DMS 273 (cell line): Measurements from ENCODE around the gene HS3ST1.

Experiments
- DNase-seq: peaks from one replicate; lab custom pipeline; 2025; ENCODE audit not compliant: unreplicated experiment; lab: John Stamatoyannopoulos, UW

Gene HS3ST1

DNA sequence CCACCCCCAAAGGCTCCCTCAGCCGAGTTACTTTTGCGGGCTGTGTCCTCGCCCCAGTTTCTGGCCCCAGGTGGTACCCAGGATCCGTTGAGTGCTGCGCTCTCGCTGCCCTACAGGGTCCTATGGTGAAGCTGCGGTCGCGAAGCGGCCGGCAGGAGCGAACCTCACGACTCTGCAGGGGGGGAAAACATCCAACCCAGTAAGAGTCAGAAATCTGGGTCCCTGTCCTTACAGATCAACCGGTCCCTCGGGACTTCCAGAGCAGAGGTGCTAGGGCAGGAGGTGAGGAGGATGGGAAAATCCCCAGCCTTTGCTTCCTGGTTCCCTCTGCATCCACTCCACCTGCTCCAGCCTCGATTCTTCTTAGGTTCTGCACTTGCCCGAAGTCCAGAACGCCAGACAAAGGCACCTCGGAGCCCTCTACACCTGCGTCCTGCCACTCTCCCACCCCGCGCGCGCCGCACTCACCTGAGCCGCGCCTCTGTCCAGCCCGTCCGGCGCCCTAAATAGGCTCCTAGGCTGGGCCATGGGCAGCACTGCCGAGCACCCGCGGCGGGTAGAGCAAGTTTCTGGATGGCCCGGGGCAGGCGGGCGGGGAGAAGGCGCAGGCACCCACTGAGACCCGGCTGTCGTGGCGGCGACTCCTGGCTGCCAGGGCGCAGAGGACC is at the start of gene HS3ST1:
TSS of gene HS3ST1 (minus strand) at position 664 of the 668 bp plus-strand sequence. CDS start 28,889 bp downstream, outside the sequence.
- DNase-seq: peak; percentile 49

DNA sequence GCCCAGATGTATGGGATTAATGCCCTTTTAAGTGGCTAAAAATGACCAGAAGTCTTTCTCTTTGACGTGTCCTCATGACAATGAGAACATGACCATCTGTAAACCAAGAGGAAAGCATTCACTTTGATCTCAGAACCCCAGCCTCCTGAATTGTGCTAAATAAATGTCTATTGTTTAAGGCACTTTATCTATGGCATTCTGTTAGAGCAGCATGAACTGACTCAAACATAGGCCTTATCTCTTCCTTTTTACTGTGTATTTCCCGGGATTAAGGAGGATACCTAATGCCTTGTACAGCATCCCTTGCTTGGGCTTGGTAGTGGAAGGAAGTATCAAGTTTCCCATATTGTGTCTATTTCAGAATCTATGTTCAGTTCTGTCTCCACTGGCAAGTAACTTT is 47.2 kb upstream of the HS3ST1 start:
- DNase-seq: no peak

DNA sequence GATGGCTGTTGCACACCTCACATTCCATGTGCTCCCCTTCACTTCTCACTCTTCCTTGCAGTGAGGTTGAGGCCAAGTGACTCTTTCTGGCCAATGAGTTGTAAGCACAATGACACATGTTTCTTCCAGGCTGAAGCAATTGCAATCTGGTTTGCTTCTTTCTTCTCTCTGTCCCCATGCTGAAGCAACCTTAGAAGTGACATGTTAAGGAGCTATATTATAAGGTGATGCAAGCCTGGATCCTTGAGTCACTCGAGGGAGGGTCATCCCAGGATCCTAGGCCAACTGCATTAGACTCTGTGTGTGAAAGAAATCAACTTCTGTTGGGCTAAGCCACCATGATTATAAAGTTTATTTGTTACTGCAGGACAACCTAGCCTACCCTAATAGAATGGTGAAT is 45.5 kb upstream of the HS3ST1 start:
- DNase-seq: no peak

DNA sequence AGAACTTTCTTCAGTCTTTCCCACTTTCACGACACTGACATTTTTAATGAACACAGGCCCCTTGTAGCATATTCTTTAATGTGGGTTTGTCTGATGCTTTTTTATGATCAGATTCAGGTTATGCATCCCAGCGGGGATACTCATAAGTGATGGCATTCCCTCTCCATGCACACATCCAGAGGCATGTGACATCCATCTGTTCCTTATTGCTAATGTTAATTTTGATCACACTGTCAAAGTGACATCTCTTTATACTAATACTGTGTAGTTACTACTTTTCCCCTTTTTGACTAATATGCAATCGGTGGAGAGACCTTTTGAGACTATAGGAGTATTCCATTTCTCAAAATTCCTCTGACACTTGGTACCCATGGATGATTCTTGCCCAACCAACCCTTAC is 43.8 kb upstream of the HS3ST1 start:
- no peak for DNase-seq

DNA sequence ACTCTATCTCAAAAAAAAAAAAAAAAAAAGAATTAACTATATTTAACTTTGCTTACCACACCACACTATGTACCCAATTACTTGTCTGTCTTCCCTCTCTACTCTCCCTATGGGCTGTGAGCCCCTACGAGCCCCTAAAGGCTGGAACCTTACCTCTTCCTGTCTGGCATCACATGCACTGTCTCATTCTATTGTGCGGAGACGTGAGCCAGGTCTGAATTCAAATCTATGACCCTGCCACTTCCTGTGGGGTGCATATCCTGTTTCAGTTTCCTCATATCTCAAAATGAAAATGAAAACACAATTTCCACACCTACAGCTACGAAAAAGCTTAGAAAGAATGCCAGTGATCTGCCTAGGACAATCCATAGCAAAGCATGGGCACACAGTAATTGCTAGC is 42.9 kb upstream of the HS3ST1 start:
- DNase-seq: no peak

DNA sequence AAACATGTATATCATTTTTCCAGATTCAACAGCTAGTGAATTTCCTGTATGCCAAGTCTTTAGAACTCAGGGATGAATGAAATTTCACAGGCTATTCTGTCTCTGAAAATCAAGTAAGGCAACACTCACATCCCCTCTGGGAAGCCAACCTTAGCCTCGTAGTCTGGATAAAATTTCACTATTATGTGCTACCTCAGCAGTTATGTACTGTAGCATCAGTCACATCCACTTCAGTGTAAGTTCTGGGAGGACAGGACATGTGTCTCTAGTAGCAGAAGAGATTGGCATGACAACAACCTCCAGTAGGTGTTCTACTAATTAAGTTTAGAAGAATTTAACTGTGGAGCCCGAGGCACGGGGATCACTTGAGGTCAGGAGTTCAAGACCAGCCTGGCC is 42.4 kb upstream of the HS3ST1 start:
- DNase-seq: no peak

DNA sequence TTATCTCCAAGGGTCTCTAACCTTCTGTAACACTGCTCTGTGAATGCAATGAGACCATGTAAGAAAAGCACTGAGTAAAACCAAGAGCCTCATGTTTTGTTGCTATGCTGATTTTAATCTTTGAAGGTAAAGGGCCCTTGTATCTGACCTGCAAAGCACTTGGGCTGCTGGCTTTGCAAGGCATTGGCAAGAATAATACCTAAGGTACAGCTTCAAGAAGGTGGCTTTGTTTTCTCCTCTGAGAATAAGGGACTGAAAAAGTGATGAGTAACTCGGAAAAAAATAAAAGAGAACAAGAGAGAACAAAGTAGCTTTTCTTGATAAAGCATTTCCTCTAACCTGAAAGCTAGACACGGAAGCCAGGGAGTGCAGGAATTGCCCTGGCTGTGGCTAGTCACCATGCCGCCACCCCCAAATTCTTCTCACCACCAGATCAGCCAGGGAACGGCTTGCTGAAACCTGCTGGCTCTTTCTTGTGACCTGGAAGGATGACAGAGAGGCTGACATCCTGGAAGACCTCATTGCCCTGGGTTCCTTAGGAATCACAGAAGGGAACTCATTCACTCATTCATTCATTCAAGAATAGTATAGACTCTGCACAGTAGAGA is 41.8 kb upstream of the HS3ST1 start:
- DNase-seq: no peak

DNA sequence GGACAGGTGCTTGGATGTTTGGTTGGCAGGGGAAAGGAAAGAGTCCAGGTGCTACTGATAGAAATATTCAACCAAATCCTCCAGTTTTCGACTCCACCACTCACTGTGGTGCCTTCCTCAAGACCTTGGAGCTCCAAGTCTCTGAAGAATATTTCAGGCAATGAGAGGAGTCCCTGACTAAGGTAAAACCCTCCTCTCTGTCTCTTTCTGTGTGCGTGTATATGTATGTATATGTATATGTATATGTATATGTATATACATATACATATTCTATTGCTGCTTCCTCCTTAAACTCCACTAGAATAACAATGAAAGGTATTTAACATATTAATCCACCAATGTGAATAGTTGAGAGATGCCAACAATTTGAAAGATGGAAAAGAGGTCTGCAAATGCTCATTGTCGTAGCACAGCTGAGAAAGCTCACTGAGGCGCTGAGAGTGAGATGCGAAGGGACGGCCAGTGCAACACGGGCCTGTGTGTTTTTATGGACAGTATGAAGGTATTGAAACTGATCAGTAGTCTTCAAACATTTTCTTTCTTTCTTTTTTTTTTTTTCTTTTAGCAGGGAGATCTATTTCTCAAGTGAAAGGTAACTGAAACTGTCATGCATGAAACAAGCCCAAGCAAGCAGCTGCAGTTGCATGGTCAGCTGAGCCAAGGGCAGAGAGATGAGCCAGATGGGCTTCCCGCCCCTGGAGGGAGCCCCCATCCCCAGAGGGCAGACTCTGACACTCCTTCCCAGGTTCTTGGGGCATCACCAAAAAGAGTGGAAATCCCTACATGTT is 41.1 kb upstream of the HS3ST1 start:
- peak; percentile 5 for DNase-seq

DNA sequence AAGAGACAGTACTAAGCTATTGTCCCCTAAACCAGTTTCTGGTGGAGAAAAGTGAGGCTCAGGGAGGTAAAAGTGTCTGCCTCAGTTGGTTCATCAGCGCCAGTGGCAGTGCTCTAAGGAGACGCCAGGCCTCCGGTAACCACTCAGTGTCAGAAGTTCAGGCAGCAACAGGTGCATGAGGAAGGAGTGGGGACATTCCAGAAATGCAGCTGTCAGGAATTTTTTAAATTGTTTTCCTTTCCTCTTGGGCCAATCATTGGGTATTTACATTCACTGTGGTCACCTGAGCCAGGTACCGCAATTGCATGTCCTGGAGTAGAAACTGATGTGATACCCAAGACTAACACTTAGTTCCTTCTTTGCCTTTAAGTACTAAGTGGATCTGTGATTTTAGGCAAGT is 40.2 kb upstream of the HS3ST1 start:
- no peak for DNase-seq

DNA sequence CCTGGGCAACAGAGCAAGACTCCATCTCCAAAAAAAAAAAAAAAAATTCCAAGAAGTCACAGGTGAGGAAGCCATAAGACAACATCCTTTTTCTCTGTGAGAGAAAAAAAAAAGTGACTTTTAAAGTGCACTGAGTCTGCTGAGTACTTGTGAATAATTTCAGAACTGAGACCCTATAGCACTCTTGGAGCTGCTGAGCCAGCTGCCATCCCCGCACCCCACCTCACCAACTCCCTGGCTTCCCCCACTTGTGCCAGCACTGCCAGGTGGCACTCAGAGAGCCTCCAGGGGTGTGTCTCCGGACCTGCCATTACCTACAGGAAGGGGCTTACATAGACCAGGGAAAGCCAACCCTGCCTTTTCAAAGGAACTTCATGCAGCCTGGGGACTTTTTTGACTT is 39.2 kb upstream of the HS3ST1 start:
- no peak for DNase-seq

DNA sequence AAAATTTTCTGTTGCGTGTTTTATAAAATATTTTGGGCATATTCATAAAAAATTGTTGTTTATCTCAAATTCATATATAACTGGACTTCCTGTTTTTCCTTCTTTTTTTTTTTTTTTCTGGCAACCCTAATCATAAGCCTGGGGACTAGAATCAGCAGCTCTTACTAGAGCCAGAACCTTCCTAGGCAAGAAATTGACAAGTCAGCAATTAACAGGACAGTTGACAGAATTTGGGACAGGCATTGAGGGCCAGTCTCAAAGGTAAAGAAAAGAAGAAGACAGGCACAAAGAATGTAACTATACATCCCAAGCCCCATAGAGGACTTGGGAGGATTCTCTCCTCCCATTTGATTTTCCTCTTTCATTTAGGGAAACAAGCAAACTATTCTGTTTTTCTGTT is 35.0 kb upstream of the HS3ST1 start:
- DNase-seq: no peak

DNA sequence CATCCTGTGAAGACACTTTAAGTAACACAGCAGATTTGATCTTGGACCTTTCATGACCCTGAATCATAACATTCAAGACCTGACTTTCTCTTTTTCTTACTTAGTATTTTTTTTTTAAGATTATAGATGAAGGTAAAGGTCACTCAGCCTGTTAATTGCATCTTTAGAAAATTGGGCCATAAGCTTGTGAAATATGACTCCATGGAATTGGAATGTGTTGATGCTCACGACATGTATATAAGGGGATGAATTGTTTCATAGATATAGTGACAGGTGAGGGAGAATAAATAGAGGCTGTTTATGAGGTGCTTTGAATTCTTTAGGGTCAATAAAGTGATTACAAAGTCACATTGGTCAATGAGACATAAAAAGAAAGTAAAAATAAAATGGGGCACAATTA is 27.7 kb upstream of the HS3ST1 start:
- no peak for DNase-seq

DNA sequence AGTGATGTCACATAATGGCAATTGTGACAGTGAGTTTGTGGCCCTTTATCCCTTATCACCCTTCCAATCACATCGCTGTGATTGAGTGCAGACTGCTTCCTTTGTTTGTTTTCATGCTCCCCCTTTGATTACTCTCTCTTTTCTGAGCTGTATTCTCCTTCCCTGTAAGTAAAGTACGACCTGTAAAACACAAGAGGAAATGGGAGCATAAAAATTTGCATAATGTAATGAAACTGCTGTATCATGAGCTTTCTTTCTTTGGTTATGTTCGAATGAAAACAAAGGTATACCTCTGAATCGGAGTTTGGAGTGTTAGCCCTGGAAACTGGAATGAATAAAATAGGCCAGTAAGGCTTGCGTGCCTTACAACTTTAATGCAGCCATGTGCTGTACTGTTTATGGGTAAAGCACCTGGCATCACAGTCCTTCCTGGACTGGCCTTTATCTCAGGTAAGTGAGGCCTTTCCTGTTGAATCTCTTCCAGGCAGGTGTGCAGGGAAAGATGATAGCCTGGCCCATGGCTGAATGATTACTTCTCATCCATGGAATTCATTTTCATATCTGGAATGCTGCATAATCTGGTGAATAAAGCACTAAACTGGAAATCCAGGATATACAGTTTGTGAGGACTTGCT is 26.6 kb upstream of the HS3ST1 start:
- no peak for DNase-seq

DNA sequence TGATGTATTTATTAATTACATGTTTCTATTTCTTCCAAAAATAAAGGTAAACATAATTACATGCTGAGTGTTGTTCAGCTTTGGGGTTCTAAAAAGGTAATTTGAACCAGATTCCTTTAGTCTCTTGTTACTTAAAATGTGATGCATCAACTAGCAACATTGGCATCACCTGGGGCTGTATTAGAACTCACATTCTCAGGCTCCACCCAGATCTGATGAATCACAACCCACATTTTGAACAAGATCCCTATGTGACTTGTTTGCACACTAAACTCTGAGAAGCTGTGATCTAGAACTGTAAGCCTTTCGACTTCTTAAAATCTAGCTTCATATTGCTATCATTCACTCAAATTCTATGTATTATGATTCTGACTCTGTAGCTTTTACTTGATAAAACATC is 23.0 kb upstream of the HS3ST1 start:
- no peak for DNase-seq

DNA sequence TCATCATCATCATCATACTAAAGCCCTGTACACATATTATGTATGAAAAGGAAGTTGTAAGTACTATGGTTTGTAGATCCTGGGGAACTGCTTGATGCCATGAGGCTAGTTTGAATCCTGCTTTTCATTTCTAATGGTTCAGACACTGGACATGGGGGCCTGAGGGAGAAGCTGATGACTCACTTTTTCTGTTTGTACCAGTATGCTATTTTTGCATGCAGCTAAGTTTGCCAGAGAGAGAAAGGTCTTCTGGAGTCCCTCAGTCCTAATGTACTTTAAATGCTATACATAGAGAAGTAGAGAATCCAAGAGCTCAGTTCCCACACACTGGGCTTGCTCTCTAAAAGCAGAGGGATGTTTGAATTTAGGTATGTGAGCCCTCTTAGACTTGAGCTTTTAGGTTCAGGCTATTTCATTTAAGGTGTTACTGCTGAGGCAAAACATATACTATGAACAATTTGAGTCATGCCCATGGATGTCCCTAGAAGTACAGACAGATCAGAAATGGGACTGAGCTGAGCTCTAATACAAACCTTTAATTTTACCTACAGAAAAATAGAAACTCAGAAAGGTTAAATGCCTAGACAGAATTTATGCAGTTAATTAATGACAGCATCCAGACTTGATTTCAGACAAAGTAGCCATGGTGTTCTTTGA is 17.6 kb upstream of the HS3ST1 start:
- no peak for DNase-seq

DNA sequence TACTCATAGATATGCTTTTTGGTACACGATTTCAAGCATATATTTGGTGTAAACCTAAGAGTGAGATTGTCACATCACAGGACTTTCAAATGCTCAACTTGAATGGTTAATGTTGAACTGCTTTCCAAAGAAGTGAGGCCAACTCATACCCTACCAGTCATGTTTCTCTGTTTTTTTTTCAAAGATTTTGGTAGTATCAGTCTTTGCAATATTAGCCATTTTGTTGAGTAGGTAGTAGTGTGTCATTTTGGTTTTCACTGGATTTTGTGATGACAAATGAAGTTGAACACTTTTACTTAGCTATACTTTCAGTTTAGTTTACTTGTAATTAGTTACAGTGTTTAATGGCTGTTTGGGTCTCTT is 12.5 kb upstream of the HS3ST1 start:
- no peak for DNase-seq

DNA sequence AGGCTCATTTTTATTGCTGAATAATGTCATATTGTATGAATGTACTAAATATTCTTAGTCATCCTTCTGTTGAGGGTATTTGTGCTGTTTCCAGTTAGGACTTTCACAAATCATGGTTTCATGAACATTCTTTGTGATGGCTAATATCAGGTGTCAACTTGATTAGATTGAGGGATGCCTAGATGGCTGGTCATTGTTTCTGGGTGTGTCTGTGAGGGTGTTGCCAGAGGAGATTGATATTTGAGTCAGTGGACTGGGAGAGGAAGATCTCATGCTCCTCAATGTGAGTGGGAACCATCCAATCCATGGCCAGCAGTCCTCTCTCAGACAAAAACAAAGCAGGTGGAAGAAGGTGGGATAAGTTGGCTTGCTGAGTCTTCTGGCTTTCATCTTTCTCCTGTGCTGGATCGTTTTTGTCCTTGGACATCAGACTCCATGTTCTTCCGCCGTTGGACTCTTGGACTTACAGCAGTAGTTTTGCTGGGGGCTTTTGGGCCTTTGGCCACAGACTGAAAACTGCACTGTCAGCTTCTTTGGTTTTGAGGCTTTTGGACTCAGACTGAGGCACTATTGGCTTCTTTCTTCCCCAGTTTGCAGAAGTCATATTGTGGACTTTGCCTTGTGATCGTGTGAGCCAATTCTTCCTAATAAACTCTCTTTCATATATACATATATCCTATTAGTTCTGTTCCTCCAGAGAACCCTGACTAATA is 11.9 kb upstream of the HS3ST1 start:
- no peak for DNase-seq

DNA sequence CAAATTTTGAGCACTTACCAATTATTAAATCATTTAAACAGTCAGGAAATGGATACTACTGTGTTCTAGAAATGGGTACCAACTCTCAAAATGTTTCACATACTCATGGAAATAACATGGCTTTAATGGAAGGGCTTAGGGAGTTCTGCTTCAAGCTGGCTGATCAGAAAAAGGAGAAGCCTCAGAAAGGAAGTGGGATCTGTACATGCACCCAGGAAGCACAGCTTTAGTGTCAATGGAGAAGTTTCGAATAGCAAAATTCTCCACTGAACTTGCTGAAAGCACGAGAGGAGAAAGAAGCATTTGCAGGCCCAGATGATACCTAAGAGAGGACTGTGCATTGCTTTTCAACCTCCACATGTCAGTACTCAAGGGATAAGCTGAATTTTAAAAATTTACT is 11.1 kb upstream of the HS3ST1 start:
- no peak for DNase-seq

DNA sequence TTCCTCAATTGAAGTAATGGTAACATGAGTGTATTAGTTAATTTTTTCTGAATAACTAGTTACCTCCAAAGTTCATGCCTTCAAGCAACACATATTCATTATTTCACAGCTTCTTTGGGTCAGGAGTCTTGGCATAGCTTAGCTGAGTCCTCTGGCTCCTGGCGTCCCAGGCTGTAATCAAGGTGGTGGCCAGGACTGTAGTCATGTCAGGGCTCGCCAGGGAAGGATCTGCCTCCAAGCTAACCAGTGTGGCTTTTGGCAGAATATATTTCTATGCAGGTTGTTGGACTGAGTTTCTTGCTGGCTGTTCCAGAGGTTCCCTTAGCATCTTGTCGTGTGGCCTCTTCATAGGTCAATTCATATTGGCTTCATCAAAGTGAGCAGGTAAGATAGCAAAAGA is 10.0 kb upstream of the HS3ST1 start:
- no peak for DNase-seq

DNA sequence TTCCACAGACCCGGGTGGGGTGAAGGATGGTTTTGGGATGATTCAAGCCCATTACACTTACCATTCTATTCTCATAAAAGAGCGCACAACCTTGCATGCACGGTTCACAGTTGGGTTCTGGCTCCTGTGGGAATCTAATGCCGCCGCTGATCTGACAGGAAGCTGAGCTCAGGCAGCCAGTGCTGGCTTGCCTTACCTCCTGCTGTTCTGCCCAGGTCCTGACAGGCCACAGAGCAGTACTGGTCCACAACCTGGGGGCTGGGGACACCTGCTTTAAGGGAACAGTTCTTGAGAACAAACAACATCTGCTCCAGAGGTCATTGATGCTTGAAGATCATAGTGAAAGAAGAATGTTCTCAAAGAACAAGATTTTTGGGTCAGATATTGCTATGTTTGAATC is 8.0 kb upstream of the HS3ST1 start:
- no peak for DNase-seq

DNA sequence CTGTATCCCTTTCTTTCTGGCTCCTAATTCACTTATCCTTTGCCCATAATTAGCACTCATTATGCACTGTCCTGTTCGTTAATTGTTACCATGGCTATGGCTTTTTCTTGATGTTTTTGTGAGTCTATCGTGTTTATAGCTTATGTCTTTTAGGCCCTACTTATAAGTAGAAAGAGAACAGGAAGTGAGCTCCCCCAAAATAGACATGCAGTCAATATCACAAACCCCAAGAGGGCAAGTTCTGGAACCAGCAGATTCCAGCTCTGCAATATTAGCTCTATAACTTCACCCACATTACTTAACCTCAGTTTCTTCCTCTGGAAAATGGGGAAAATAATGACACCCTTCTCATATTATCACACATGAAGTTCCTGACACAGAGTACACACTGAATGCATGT is 7.4 kb upstream of the HS3ST1 start:
- DNase-seq: no peak
